AG08395 (cell line): ENCODE results near the gene RHAG.
A peak's percentile ranks its signal among the peaks of the same experiment; 100 is the strongest.

Source experiments
- DNase-seq: peaks from one replicate; pipeline ENCODE4 v3.0.0; 2012; ENCODE audit warnings: mixed read lengths, low spot score

Gene RHAG

GRCh38 chr6:49564552-49564951 is 72.1 kb downstream of the RHAG start:
- no peak for DNase-seq

GRCh38 chr6:49563006-49563886 is 73.4 kb downstream of the RHAG start:
- no peak for DNase-seq

- no peak for DNase-seq
These were observed 78.4 kb downstream of the RHAG start for GRCh38 chr6:49558238-49558637.

GRCh38 chr6:49557177-49557576 is 79.5 kb downstream of the RHAG start:
- no peak for DNase-seq

- peak; percentile 18 for DNase-seq
These were observed 80.2 kb downstream of the RHAG start for GRCh38 chr6:49556429-49556837.

- DNase-seq, result no peak
These were observed 80.7 kb downstream of the RHAG start for GRCh38 chr6:49555951-49556350.
